Thoracic aorta (tissue), 2 donors: ENCODE measurements around the gene CARHSP1. TPM values are rescaled to one million over a fixed set of nuclear protein-coding genes. Genes with fewer than 3 reads are reported as not detected.
"Not testable (repeated sequence)": the region's sequence is repeated elsewhere in the genome, so short reads cannot be mapped to it uniquely, and the experiment has no call there.

Source experiments
- ATAC-seq: fragments of 150-250 bp; one replicate; pipeline ENCODE4 v1.8.0; 2017; ENCODE audit warnings: low read depth; ENCODE audit not compliant: insufficient number of reproducible peaks, low FRiP score
- DNase-seq: peaks from one replicate; pipeline ENCODE4 v3.0.0-alpha.2; 2020; ENCODE audit warnings: low spot score
- H3K27ac ChIP-seq, 2 donors: fragments of 200-600 bp; sonication (generic); 1 replicate in 1 of 2; 2 replicates in 1 of 2; pipeline ENCODE4 v1.5.1; 2016; ENCODE audit warnings: mild to moderate bottlenecking in 2 of 2, moderate library complexity in 2 of 2
- H3K27me3 ChIP-seq: fragments of 200-600 bp; sonication (generic); replicated peaks from 2 replicates; pipeline ENCODE4 v1.6.0; 2016; ENCODE audit warnings: mild to moderate bottlenecking; ENCODE audit not compliant: insufficient read depth
- H3K36me3 ChIP-seq: fragments of 200-600 bp; sonication (generic); one replicate; pipeline ENCODE4 v1.5.1; 2016
- H3K4me1 ChIP-seq, 2 donors: fragments of 200-600 bp; sonication (generic); 1 replicate in 1 of 2; 2 replicates in 1 of 2; pipeline versions ENCODE4 v1.5.1 to v1.6.0; 2016; ENCODE audit warnings: low read depth in 2 of 2, mild to moderate bottlenecking in 1 of 2; ENCODE audit not compliant: control insufficient read depth in 1 of 2
- H3K4me3 ChIP-seq: fragments of 200-600 bp; sonication (generic); 2 replicates; pipeline ENCODE4 v1.5.1; 2016; ENCODE audit warnings: mild to moderate bottlenecking
- H3K9me3 ChIP-seq: fragments of 200-600 bp; sonication (generic); 2 replicates; pipeline ENCODE4 v1.5.1; 2016
- CTCF ChIP-seq: fragments of 200-600 bp; sonication (generic); IDR thresholded peaks from one replicate; pipeline ENCODE4 v1.5.1; 2019; ENCODE audit warnings: antibody characterized with exemption
- total RNA-seq, 2 donors: library from RNA; depleted of rRNA; stranded (reverse); fragments of >200 nt; gene quantifications; one replicate each; pipeline versions ENCODE4 v1.1.0 to v1.2.3, GENCODE V29; 2016

Gene CARHSP1
- total RNA-seq, 2 donors from 2014 or later = 62.7 to 100 TPM

- H3K27ac ChIP-seq = no peak within 1 kb of the TSS
- DNase-seq (no peak), ATAC-seq (no peak)
- no peaks in the 10 kb centered on the region for H3K36me3 ChIP-seq
- H3K4me3 ChIP-seq = no peak within 1 kb of the TSS
- no peaks in the 10 kb centered on the region for H3K27me3 ChIP-seq
- H3K9me3 ChIP-seq = no peaks in the 10 kb centered on the region
- no peak for TF ChIP-seq CTCF
- H3K4me1 ChIP-seq = peaks cover 0 to 14% of the 10 kb centered on the region in 2 donors
Observed at GRCh38 chr16:8882041-8882617, 13.3 kb upstream of the CARHSP1 start, which contains the start of gene LITAFD. Gene LITAFD, plus strand, starts transcription at chr16:8882351. Its CDS starts 2,005 bp downstream, at chr16:8884356.

- TF ChIP-seq CTCF = no peak
- no peaks in the 10 kb centered on the region for H3K36me3 ChIP-seq
- no peaks in the 10 kb centered on the region for H3K9me3 ChIP-seq
- no peak for ATAC-seq
- peaks cover 0 to 5% of the 10 kb centered on the region in 2 donors for H3K4me1 ChIP-seq
- no peaks in the 10 kb centered on the region for H3K27me3 ChIP-seq
- no peak for DNase-seq
- no peak overlapping the region for H3K27ac ChIP-seq
- H3K4me3 ChIP-seq = no peak overlapping the region
Observed at GRCh38 chr16:8880839-8881510, 12.2 kb upstream of the CARHSP1 start.

GRCh38 chr16:8878523-8878911 lies 9.7 kb upstream of the CARHSP1 start:
- no peaks in the 10 kb centered on the region for H3K9me3 ChIP-seq
- no peak for TF ChIP-seq CTCF
- ATAC-seq (no peak), DNase-seq (no peak)
- H3K4me1 ChIP-seq = peaks cover 0 to 9% of the 10 kb centered on the region in 2 donors
- H3K36me3 ChIP-seq = no peaks in the 10 kb centered on the region
- H3K4me3 ChIP-seq = no peak overlapping the region
- no peaks in the 10 kb centered on the region for H3K27me3 ChIP-seq
- no peak overlapping the region for H3K27ac ChIP-seq

- H3K4me3 ChIP-seq = no peak overlapping the region
- H3K27ac ChIP-seq = no peak overlapping the region
- H3K36me3 ChIP-seq = no peaks in the 10 kb centered on the region
- TF ChIP-seq CTCF = no peak
- peaks cover 0 to 9% of the 10 kb centered on the region in 2 donors for H3K4me1 ChIP-seq
- H3K9me3 ChIP-seq = no peaks in the 10 kb centered on the region
- no peak for ATAC-seq
- no peak for DNase-seq
- H3K27me3 ChIP-seq = no peaks in the 10 kb centered on the region
Observed at GRCh38 chr16:8877894-8878522, 9.2 kb upstream of the CARHSP1 start.

GRCh38 chr16:8875317-8875716 lies 6.5 kb upstream of the CARHSP1 start:
- DNase-seq, H3K36me3 ChIP-seq: not testable (repeated sequence)

More at GRCh38 chr16:8875317-8875716, 6.5 kb upstream of the CARHSP1 start:
- ATAC-seq, H3K27me3 ChIP-seq, H3K27ac ChIP-seq, H3K4me3 ChIP-seq, H3K9me3 ChIP-seq: not testable (repeated sequence)
- peaks cover 5 to 15% of the 10 kb centered on the region in 2 donors for H3K4me1 ChIP-seq
